Measurements from ENCODE around the gene CNTNAP4. TPM values are rescaled to one million over a fixed set of nuclear protein-coding genes. Genes with fewer than 3 reads are reported as not detected.

Gene CNTNAP4
- total RNA-seq, 2 donors from 2014 or later, result 0.05 to 0.57 TPM

Small RNA genes within 50 kb of the gene (small RNA-seq; reads per million reads assigned to genes)
- gene RF00133 (0 reads per million in 2 donors), gene RN7SKP233 (0 reads per million in 2 donors)

Measured in prostate gland (tissue), 2 donors.